Left hindlimb (tissue), 1 donor: Measurements from ENCODE around the gene ZDHHC7.
A peak's percentile ranks its signal among the peaks of the same experiment; 100 is the strongest.
"Not testable (repeated sequence)": the region's sequence is repeated elsewhere in the genome, so short reads cannot be mapped to it uniquely, and the experiment has no call there.

ENCODE experiments used
- DNase-seq: peaks from one replicate; pipeline ENCODE4 v3.0.0-alpha.2; 2018

ZDHHC7 gene

GRCh38 chr16:85010931-85011845 is at the start of gene ZDHHC7:
Gene ZDHHC7, minus strand, starts transcription at chr16:85011535. Its CDS starts 20,917 bp downstream, at chr16:84990618.
- DNase-seq, result peak; percentile 91

GRCh38 chr16:85058909-85059308 is 47.6 kb upstream of the ZDHHC7 start:
- no peak for DNase-seq

GRCh38 chr16:85057948-85058347 is 46.6 kb upstream of the ZDHHC7 start:
- no peak for DNase-seq

- DNase-seq, result no peak
Measured at GRCh38 chr16:85057212-85057889, 46.0 kb upstream of the ZDHHC7 start.

- no peak for DNase-seq
Measured at GRCh38 chr16:85056211-85056748, 44.9 kb upstream of the ZDHHC7 start.

- no peak for DNase-seq
Measured at GRCh38 chr16:85055493-85056210, 44.3 kb upstream of the ZDHHC7 start.

- no peak for DNase-seq
Measured at GRCh38 chr16:85054948-85055492, 43.7 kb upstream of the ZDHHC7 start.

GRCh38 chr16:85054321-85054720 is 43.0 kb upstream of the ZDHHC7 start:
- not testable (repeated sequence) for DNase-seq

GRCh38 chr16:85052536-85052935 is 41.2 kb upstream of the ZDHHC7 start:
- no peak for DNase-seq

GRCh38 chr16:85051683-85052082 is 40.3 kb upstream of the ZDHHC7 start:
- DNase-seq, result no peak

GRCh38 chr16:85051067-85051581 is 39.8 kb upstream of the ZDHHC7 start:
- DNase-seq, result no peak

GRCh38 chr16:85049706-85050305 is 38.5 kb upstream of the ZDHHC7 start:
- no peak for DNase-seq

- DNase-seq, result no peak
Measured at GRCh38 chr16:85048921-85049562, 37.7 kb upstream of the ZDHHC7 start.

- DNase-seq, result no peak
Measured at GRCh38 chr16:85047867-85048455, 36.6 kb upstream of the ZDHHC7 start.

GRCh38 chr16:85046931-85047866 is 35.9 kb upstream of the ZDHHC7 start:
- DNase-seq, result no peak

GRCh38 chr16:85046472-85046916 is 35.2 kb upstream of the ZDHHC7 start:
- DNase-seq, result no peak

- no peak for DNase-seq
Measured at GRCh38 chr16:85045641-85046471, 34.5 kb upstream of the ZDHHC7 start.

- no peak for DNase-seq
Measured at GRCh38 chr16:85045077-85045476, 33.7 kb upstream of the ZDHHC7 start.

GRCh38 chr16:85042606-85043005 is 31.3 kb upstream of the ZDHHC7 start:
- DNase-seq, result no peak
